Testis (tissue), 3 donors: ENCODE data around the gene CR2. TPM values are rescaled to one million over a fixed set of nuclear protein-coding genes. Genes with fewer than 3 reads are reported as not detected.

Experiments
- DNase-seq: peaks from one replicate; pipeline ENCODE4 v3.0.0-alpha.2; 2019
- H3K27ac ChIP-seq, 2 donors: fragments of 200-600 bp; sonication (generic); one replicate each; pipeline ENCODE4 v1.5.1; 2019
- H3K27me3 ChIP-seq: fragments of 200-600 bp; sonication (generic); one replicate; pipeline ENCODE4 v1.5.1; 2019
- H3K36me3 ChIP-seq: fragments of 200-600 bp; sonication (generic); one replicate; pipeline ENCODE4 v1.5.1; 2017; ENCODE audit warnings: low read depth; ENCODE audit errors: missing control alignments
- H3K4me1 ChIP-seq: fragments of 200-600 bp; sonication (generic); one replicate; pipeline ENCODE4 v1.5.1; 2019
- H3K4me3 ChIP-seq, 2 donors: fragments of 200-600 bp; sonication (generic); one replicate each; pipeline ENCODE4 v1.5.1; 2017 to 2019
- H3K9me3 ChIP-seq: fragments of 200-600 bp; sonication (generic); one replicate; pipeline ENCODE4 v1.5.1; 2017
- CTCF ChIP-seq, 3 experiments: fragments of 450-650 bp in 2 of 3; fragments of 200-600 bp in 1 of 3; sonication (generic) in 1 of 3; IDR thresholded peaks; one replicate each; pipeline ENCODE4 v1.5.1; 2016 to 2019; ENCODE audit warnings: antibody characterized with exemption in 3 of 3, mild to moderate bottlenecking in 2 of 3, moderate library complexity in 1 of 3
- POLR2A ChIP-seq: fragments of 450-650 bp; IDR thresholded peaks from one replicate; pipeline ENCODE4 v1.6.1; 2017; ENCODE audit warnings: antibody characterized with exemption, mild to moderate bottlenecking, moderate library complexity
- WGBS, 2 donors: methylation state at CpG; one replicate each; pipeline ENCODE4 v1.1.5; 2018; 5-methylcytosine and 5-hydroxymethylcytosine counted together
- intact Hi-C: fragments of 100-400 bp; cut with DNase I; formaldehyde crosslinking; loops from one replicate; pipeline ENCODE4 v1.15.1; 2023; ENCODE audit warnings: low total_unique reads
- polyA plus RNA-seq: library from polyadenylated mRNA; stranded (reverse); fragments of 350-450 nt; fragmentation: Illumina TruSeq; extraction: RNeasy Lipid Tissue Mini Kit (QIAGEN cat#74804); gene quantifications from one replicate; pipeline ENCODE4 v1.2.3, GENCODE V29; 2014; ENCODE audit warnings: low read depth, low replicate concordance; ENCODE audit not compliant: insufficient read depth
- total RNA-seq, 2 donors: library from RNA; depleted of rRNA; stranded (reverse); fragments of >200 nt; gene quantifications; one replicate each; pipeline ENCODE4 v1.2.3, GENCODE V29; 2016

CR2 gene
- total and polyA plus RNA-seq, 3 donors from 2014 or later = 0.80 to 1.5 (median 1.3) TPM

GRCh38 chr1:207470927-207471326 is 16.8 kb downstream of the CR2 start:
- Histone ChIP-seq H3K4me3 (no peak overlapping the region), H3K4me1 (no peaks in the 10 kb centered on the region), H3K36me3 (no peaks in the 10 kb centered on the region), H3K27ac (no peak overlapping the region), H3K9me3 (no peaks in the 10 kb centered on the region), H3K27me3 (no peaks in the 10 kb centered on the region)
- DNase-seq = no peak
- TF ChIP-seq POLR2A (no peak), CTCF (IDR thresholded peaks at IDR 0.05) (no peak)
- 88 to 98% methylated on average over 2 of the region's 2 CpGs for WGBS, 2 donors
- intact Hi-C loops = no loop called here

GRCh38 chr1:207474210-207474609 is 20.1 kb downstream of the CR2 start:
- Histone ChIP-seq H3K27me3 (no peaks in the 10 kb centered on the region), H3K36me3 (no peaks in the 10 kb centered on the region), H3K27ac (no peak overlapping the region), H3K4me1 (no peaks in the 10 kb centered on the region), H3K9me3 (no peaks in the 10 kb centered on the region), H3K4me3 (no peak overlapping the region)
- TF ChIP-seq POLR2A (no peak), CTCF (IDR thresholded peaks at IDR 0.05) (no peak)
- intact Hi-C loops = no loop called here
- WGBS, 2 donors = 82 to 87% methylated on average over 1 of the region's 1 CpG
- DNase-seq = no peak

GRCh38 chr1:207486198-207486597 is 32.1 kb downstream of the CR2 start:
- Histone ChIP-seq H3K4me1 (no peaks in the 10 kb centered on the region), H3K4me3 (no peak overlapping the region), H3K27ac (no peak overlapping the region), H3K9me3 (no peaks in the 10 kb centered on the region), H3K27me3 (no peaks in the 10 kb centered on the region), H3K36me3 (no peaks in the 10 kb centered on the region)
- intact Hi-C loops = no loop called here
- WGBS, 2 donors = 82 to 93% methylated on average over 3 of the region's 3 CpGs
- TF ChIP-seq CTCF (IDR thresholded peaks at IDR 0.05) = no peak
- TF ChIP-seq POLR2A = no peak
- DNase-seq = no peak

- 68 to 73% methylated on average over 4 of the region's 4 CpGs for WGBS, 2 donors
- TF ChIP-seq CTCF (IDR thresholded peaks at IDR 0.05) (no peak), POLR2A (no peak)
- Histone ChIP-seq H3K4me3 (no peak overlapping the region), H3K9me3 (no peaks in the 10 kb centered on the region), H3K27ac (no peak overlapping the region), H3K4me1 (no peaks in the 10 kb centered on the region), H3K27me3 (no peaks in the 10 kb centered on the region), H3K36me3 (no peaks in the 10 kb centered on the region)
- intact Hi-C loops = no loop called here
- no peak for DNase-seq
Measured at GRCh38 chr1:207487636-207488035, 33.5 kb downstream of the CR2 start.

- Histone ChIP-seq H3K36me3 (no peaks in the 10 kb centered on the region), H3K4me1 (no peaks in the 10 kb centered on the region), H3K4me3 (no peak overlapping the region), H3K9me3 (no peaks in the 10 kb centered on the region), H3K27me3 (no peaks in the 10 kb centered on the region), H3K27ac (no peak overlapping the region)
- no peak for TF ChIP-seq CTCF (IDR thresholded peaks at IDR 0.05)
- no peak for TF ChIP-seq POLR2A
- WGBS, 2 donors = 82 to 91% methylated on average over 3 of the region's 3 CpGs
- intact Hi-C loops = no loop called here
- no peak for DNase-seq
Measured at GRCh38 chr1:207493212-207493611, 39.1 kb downstream of the CR2 start.
